ENCODE results near the gene MEGF10. TPM values are rescaled to one million over a fixed set of nuclear protein-coding genes. Genes with fewer than 3 reads are reported as not detected.

The MEGF10 gene
- polyA plus RNA-seq, 1 donor from 2014 or later: 0.05 TPM

- Histone ChIP-seq H3K9me2 (ENCODE audit: insufficient read depth, low read length) (no peaks in the 10 kb centered on the region), H3K36me3 (ENCODE audit: insufficient read depth, low read length) (no peaks in the 10 kb centered on the region), H3K27me3 (ENCODE audit: insufficient read depth, low read depth, low read length) (no peaks in the 10 kb centered on the region), H3F3A (ENCODE audit: insufficient read depth, low read length, poor library complexity, severe bottlenecking) (no peaks in the 10 kb centered on the region), H3K79me2 (replicated peaks; ENCODE audit: insufficient read depth, low read length) (no peaks in the 10 kb centered on the region), H3K27ac (ENCODE audit: low read length) (no peak overlapping the region), H3K9me3 (ENCODE audit: low read length) (no peaks in the 10 kb centered on the region), H3K4me2 (ENCODE audit: low read length) (no peak overlapping the region), H4K20me1 (ENCODE audit: insufficient read depth) (no peaks in the 10 kb centered on the region), H3K9ac (ENCODE audit: low read length) (no peak overlapping the region), H3K4me3 (ENCODE audit: low read length) (no peak overlapping the region), H2AFZ (ENCODE audit: low read depth, low read length) (no peak overlapping the region)
- TF ChIP-seq EZH2 (IDR thresholded peaks at IDR 0.05; ENCODE audit: borderline replicate concordance, insufficient read depth, low read length, poor library complexity, severe bottlenecking): no peak
- TF ChIP-seq RAD21 (conservative IDR thresholded peaks at IDR 0.05): no peak
- TF ChIP-seq SMC3 (conservative IDR thresholded peaks at IDR 0.05; ENCODE audit: poor library complexity): no peak
- TF ChIP-seq EP300 (conservative IDR thresholded peaks at IDR 0.05; ENCODE audit: poor library complexity, severe bottlenecking): no peak
- no peak for TF ChIP-seq REST (IDR thresholded peaks at IDR 0.05; ENCODE audit: borderline replicate concordance)
These were observed 113.6 kb downstream of the MEGF10 start for GRCh38 chr5:127404190-127404589.

- H3K79me2 ChIP-seq (replicated peaks; ENCODE audit: insufficient read depth, low read length): no peaks in the 10 kb centered on the region
- H2AFZ ChIP-seq (ENCODE audit: low read depth, low read length): no peak overlapping the region
- no peak overlapping the region for H3K4me3 ChIP-seq (ENCODE audit: low read length)
- H3K27me3 ChIP-seq (ENCODE audit: insufficient read depth, low read depth, low read length): no peaks in the 10 kb centered on the region
- no peaks in the 10 kb centered on the region for H3K9me3 ChIP-seq (ENCODE audit: low read length)
- H3K9ac ChIP-seq (ENCODE audit: low read length): no peak overlapping the region
- H3K4me2 ChIP-seq (ENCODE audit: low read length): no peak overlapping the region
- H3K36me3 ChIP-seq (ENCODE audit: insufficient read depth, low read length): no peaks in the 10 kb centered on the region
- no peak overlapping the region for H3K27ac ChIP-seq (ENCODE audit: low read length)
- H3F3A ChIP-seq (ENCODE audit: insufficient read depth, low read length, poor library complexity, severe bottlenecking): no peaks in the 10 kb centered on the region
- no peaks in the 10 kb centered on the region for H3K9me2 ChIP-seq (ENCODE audit: insufficient read depth, low read length)
- TF ChIP-seq SMC3 (conservative IDR thresholded peaks at IDR 0.05; ENCODE audit: poor library complexity) (no peak), MXI1 (conservative IDR thresholded peaks at IDR 0.05; ENCODE audit: poor library complexity, severe bottlenecking) (no peak), REST (IDR thresholded peaks at IDR 0.05; ENCODE audit: borderline replicate concordance) (no peak), TAF1 (IDR thresholded peaks at IDR 0.05; ENCODE audit: low read depth) (no peak), RAD21 (conservative IDR thresholded peaks at IDR 0.05) (no peak), EP300 (conservative IDR thresholded peaks at IDR 0.05; ENCODE audit: poor library complexity, severe bottlenecking) (no peak), CTCF (IDR thresholded peaks at IDR 0.05; ENCODE audit: poor library complexity, severe bottlenecking) (no peak), POLR2AphosphoS5 (IDR thresholded peaks at IDR 0.05) (no peak), EZH2 (IDR thresholded peaks at IDR 0.05; ENCODE audit: borderline replicate concordance, insufficient read depth, low read length, poor library complexity, severe bottlenecking) (no peak)
- H4K20me1 ChIP-seq (ENCODE audit: insufficient read depth): no peaks in the 10 kb centered on the region
These were observed 115.9 kb downstream of the MEGF10 start for GRCh38 chr5:127406326-127407121.

Measured in neural cell (in vitro differentiated cells).